NOMO-1 (cell line): Measurements from ENCODE around the gene KRT82.
A peak's percentile ranks its signal among the peaks of the same experiment; 100 is the strongest.

ENCODE experiments used
- DNase-seq, 2 experiments: peaks; one replicate each; lab custom pipeline; 2025; ENCODE audit not compliant: unreplicated experiment in 2 of 2; lab: John Stamatoyannopoulos, UW

KRT82 gene

DNA sequence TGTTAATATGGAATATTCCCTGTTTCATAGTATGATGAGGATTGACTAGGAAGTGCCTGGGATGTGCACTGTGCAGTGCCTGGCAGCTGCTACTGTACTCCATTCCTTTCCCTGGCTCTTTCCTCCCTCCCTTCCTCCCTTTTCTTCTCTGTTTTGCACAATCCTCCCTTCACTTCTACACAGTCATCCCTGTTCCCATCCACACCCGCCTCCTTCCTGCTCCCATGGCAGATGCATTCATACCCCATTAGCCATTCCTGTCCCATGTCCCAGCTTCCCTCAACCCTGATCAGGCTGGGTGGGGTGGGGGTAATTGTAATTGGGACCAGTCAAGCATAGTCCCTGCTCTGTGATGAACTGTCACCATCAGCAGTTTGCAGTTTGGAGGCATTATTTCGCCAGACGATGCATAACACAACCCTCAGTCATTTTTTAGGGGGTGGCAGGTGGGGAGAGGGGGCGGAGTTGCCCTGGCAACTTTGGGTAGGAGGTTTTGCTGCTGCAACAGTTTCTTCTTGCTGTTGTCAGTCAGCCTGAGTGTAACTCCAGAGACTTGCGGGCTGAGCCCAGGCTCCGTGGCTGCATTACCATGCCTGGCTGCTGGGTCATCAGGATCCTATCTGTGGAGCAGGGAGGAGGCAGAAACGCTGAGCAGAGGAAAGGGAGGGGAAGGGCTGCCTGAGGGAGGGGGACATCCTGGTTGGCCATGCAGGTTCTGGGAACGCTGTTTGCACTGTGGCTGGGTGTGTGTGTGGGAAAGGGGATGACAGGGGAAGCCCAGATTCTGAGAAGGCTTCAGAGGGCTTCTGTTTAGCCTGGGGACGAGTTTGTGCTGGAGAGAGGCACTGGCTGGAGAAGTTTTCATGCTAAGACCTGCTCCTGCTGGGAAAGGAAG lies 16.6 kb downstream of the KRT82 start:
- DNase-seq = no peak

DNA sequence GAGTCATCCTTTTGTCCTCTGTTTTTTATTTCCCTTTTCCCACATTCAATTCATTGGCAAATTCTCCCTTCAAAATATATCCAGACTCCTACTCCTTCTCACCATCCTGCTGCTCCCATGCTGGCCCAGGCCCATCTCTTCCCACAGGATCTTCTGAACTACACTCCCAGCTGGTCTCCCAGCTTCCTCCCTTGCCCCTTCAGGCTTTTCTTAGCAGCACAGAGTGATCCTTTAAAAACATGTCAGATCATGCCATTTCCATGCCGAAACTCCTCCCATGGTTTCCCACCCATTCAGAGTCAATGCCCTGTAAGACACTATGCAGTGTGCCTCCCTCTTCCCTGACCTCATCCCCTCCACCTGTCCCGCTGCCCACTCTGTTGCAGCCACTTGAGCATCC lies 18.3 kb downstream of the KRT82 start:
- DNase-seq = no peak

DNA sequence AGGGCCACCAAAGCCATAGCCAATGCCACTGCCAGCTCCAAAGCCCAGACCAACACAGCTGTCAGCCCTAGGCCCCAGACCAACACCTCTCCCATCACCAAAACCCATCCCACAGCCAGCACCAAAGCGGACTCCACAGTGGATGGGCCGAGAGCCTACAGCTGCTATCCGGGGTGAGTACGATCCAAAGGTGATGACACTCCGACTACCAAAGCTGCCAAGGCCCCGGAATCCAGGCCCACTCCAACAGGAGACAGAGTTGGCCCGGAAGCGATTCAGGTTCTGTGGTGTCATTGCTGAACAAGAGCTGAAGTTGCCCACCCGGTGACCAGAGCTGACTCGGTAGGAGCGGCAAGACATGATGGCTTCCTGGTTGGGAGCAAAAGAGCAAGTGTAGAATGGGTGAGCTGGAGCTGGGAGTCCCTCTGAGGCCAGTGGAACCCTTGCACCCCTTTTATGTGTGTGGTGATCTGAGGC lies 20.9 kb downstream of the KRT82 start, which contains the start of gene KRT84:
Gene KRT84, minus strand, starts transcription at position 427 of the 477 bp plus-strand sequence. Its CDS starts 67 bp downstream, at position 360.
- no peak for DNase-seq

DNA sequence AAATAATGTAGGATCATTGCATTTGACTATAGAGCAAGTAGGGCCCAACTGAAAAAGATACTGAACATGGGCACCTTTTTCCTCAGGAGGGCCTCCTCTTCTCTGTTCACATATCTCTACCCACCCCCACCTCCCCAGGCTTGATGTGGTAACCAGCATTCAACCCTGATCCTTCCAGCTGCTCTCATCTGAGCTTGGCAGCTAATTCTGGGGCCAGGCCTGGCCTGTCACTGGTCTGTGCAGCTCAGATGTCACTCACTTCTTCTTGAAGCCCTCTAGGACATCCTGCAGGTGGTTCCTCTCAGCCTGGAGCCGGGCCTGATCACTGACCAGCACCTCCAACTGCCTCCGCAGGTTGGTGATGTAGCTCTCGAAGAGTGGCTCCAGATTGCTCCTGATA lies 22.8 kb downstream of the KRT82 start:
- DNase-seq = no peak

DNA sequence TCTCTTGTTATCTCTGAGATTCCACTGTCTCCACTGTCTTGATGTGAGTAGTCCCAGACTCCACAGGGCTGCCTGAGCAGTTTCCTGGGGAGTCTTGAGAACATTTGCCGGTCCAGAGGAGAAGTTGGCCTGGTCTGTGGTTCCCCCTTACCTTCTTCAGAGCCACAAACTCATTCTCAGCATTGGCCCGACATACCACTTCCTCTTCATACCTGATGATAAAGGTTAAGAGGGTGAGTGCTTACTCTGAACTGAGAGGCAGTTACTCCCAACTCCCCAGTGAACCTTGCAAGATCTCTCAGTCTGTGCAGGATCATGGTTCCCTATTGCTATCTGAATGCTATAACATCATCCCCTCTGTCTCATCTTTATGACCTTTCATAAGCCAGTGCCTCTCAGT lies 23.3 kb downstream of the KRT82 start:
- DNase-seq = no peak

DNA sequence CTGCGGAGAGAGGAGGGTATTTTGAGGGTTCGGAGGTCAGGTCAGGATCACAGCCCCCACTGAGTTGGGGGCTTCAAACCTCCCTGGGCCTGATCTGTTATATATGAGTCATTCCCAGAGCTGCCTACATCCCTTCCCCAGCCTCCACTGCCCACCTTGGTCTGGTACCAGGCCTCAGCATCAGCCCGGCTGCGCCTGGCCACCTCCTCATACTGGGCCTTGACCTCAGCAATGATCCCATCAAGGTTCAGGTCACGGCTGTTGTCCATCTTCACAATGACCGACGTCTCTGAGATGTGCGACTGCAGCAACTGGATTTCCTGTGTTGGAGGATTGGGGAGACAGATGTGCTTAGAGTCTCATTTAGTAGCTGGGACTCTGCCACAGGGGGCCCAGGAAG lies 24.9 kb downstream of the KRT82 start:
- DNase-seq = no peak

DNA sequence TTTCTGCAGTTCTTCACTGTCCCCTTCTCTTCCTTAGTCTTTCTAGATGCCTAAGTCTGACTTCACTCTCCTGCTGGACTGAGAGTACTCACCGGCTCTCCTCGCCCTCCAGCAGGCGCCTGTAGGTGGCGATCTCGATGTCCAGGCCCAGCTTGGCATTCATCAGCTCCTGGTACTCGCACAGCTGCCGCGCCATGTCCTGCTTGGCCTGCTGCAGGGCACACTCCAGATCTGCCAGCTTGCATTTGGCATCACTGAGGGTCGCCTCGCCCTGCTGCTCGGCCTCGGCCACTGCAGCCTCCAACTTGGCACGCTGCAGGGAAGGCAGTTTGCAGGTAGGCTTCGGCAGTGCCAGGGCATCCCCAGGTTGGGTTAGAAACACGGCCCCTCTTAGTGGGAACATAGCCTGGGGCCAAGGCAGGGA lies 25.9 kb downstream of the KRT82 start:
- no peak for DNase-seq

DNA sequence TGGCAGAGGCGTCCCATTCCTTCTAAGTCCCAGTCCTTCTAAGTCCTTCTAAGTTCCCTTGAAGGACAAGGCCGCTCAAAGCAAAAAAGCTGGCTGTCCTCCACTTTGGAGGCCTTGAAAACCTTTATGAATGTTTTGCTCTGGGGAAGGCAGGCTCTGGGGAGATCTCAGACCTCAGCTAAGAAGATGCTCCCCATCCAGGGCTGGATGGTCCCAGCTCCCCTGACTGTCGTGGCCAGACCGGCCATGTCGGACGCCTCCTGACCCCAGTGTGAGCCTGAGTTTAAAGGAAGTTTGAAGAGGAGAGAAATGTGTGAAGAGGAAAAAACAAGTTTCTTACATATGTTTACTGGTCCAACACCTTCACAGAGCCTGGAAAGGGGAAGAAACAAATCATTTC lies 26.6 kb downstream of the KRT82 start:
- DNase-seq = no peak

DNA sequence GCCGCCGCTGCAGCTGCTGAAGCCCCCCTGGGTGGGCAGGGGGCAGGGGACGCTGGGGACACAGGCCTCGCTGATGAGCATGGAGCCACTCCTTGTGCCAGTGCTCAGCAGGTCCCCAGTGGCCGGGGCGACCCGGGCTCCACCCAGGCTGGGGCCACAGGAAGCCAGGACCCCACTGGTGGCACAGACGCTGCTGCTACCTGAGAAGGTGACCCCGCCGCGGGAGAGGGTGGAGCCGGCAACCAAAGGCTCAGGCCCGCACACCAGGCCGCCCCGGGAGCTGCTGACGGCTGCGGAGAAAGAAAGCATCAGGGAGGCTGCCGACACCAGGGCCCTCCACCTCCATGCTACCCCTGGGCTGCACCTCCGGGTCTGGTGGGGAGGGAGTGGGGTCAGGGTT lies 28.0 kb downstream of the KRT82 start:
- DNase-seq = no peak

DNA sequence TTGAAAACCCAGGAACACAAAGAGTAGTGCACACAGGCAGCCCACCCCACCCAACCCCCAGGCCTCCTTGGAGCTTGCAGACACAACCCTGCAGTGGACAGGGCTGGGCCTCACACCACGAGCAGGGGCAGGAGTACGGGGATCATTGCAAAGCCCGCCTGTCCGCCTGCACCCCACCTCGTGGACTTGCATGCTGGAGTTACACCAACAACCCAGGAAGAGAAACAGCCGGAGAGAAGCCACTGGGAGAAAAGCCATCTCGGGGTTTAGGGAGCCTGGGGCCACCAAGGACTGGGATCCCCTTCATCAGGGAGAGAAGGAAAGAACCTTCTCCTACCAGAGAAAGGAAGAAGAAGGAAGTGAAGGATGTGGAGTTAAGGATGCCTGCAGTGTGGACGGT lies 28.9 kb downstream of the KRT82 start:
- no peak for DNase-seq

DNA sequence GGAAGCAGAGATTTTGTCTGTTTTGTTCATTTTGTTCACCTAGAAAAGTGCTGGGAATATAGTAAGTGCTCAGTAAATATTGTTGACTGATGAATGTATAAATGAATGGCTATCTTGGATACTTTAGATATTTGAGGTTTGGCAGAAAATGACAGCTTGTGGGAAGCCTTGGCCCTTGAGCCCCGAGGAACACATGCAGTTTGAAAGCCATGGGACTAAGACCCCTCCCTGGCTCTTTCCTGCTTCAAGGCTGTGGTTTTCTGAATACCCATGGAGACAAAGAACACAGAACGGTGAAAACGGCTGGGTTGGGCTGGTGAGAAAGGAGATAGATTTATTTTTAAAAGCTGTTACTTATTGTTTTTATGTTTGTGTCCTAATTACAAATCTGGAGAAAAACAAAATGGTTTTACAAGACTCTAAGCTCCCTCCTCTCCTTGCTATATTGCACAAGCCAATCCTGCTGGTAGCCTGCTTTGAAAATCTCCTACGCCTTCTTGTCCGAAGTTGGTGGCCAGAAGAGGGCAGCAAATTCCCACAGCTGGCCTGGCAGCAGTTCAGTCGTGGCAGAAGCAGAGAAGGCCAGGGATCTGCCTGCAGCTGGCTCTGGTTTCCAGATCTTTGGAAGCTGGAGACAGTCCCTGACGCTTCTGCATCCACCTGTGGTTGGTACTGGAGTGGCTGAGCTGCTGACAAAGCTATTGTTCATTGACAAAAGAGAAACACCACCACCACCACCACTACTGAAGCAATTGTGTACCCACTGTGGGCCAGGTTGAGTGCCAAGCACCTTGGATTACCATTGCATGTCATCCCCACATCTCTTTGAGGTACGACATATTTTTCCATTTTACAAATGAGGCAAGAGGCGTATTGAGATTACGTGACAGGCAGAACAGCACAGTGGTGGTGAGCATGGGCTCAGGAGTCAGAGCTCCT lies 33.6 kb downstream of the KRT82 start:
- peak; percentile 56 to 66 for DNase-seq

DNA sequence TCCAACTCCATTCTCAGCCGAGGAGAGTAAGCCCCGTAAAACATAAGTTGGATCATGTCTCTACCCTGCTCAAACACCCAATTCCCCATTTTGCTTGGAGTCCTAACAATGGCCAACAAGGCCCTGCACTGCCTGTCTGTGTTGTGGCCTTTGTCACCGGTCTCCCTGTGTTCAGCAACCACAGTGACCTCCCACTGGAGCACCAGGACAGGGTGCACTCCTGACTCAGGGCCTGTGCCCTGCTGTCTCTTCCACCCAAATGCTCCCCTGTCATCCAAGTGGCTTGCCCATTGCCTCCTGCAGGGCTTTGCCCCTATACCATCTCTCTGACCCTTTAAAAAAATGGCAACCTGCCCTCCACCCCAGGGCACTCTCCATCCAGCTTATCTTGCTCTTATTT lies 34.4 kb downstream of the KRT82 start:
- no peak for DNase-seq

DNA sequence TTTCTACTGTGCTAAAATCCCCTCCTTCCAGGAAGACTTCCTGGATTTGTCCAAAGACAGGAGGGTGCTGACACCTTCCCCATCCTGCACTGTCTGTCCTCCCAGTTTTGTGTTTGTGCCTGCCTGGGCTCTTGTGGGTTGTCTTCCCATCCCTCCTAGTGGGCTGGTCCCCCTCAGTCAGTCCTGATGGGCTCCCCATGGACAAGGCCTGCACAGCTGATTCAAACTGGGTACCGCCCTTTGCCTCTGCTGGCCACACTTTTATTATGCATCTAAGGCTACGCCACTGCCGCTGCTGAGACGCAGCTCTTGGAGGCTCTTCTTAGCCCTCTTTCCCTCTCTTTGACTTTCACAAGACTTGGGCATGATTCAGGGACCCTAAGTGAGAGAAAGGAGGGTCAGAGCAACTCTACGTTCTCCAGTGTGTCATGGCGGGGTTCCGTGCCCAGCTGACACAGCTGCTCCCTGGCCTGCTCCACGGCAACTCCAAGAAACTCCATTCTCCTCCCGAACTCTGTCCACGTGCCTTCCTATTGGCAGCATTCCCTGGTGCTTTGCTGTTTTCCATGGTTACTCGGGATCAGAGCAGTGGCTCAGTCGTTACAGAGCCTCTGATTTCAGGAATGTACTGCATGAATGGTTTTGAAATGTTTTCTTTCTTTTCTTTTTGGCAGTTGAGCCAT lies 35.1 kb downstream of the KRT82 start:
- DNase-seq = no peak

DNA sequence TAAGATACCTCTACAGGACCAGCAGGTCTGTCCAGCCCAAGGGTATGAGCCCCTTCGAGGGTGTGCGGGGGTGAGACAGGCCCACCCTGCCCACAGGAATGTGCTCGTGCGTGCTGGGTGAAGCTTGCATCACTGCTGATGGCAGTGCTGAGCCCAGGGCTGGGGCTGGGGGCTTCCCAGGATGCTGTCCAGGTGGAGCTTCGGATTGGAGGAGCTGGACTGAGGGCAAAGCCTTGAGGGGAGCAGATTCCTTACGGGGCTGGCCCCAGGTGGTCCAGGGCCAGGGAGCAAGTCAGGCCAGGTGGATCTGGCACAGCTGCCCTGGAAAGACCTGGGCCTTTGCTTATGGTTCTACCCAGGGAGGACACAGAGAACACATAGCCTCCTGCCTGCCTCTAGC lies 36.3 kb downstream of the KRT82 start:
- DNase-seq = no peak

DNA sequence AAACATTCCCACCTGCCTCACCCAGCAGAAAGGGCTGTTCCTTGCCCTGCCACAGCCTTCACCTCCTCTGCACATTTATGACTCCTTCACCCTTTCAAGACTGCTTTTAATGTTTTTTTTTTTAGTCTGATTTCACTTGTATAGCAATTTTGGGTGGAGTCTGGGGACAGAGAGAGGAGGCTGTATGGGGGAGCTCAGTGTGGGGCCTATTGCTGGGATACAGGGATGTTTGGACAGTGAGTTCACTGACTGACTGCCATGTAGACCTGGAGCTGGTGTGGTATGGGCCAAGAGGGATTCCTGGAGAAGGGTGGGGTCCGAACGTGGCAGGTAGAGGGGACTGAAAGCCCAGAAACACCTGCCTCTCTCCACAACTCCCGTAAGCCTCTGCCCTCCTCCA lies 36.9 kb downstream of the KRT82 start:
- DNase-seq = no peak

DNA sequence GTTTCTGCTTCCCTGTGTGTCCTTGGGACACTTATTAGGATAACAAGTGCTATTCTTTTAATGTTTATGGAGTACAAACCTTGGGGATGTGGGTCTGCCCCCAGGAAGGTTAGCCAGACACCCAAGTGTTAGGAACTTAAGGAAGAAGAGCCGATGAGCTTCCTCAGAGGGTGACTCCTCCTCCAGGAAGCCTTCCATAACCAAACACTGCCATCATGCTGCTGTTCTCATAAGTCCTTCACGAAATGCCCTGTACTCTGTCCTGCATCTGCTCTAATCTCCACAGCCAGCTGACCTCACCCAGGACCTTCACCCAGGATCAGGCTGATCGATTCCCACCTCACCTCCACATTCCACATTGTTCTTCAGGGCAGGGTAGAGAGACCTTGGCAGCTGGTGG lies 37.6 kb downstream of the KRT82 start:
- DNase-seq = no peak

DNA sequence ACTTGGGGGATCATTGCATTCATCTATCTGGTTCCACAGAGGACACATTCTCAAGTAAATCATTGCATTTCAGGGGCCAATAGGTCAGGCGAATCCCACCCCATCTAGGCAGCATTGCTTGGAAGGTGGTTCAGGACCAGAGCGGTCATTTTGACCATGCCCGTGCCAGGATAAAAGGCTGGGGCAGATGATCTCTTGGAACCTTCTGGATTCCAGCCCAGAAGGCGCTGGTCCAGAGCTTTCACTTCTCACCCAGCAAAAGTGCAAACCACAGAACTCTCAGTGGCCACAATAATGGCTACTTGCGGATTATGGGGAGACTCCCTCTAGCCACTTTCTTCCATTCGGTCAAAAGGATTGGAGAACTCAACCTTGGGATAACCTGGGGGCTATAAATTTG lies 38.3 kb downstream of the KRT82 start:
- DNase-seq = no peak

DNA sequence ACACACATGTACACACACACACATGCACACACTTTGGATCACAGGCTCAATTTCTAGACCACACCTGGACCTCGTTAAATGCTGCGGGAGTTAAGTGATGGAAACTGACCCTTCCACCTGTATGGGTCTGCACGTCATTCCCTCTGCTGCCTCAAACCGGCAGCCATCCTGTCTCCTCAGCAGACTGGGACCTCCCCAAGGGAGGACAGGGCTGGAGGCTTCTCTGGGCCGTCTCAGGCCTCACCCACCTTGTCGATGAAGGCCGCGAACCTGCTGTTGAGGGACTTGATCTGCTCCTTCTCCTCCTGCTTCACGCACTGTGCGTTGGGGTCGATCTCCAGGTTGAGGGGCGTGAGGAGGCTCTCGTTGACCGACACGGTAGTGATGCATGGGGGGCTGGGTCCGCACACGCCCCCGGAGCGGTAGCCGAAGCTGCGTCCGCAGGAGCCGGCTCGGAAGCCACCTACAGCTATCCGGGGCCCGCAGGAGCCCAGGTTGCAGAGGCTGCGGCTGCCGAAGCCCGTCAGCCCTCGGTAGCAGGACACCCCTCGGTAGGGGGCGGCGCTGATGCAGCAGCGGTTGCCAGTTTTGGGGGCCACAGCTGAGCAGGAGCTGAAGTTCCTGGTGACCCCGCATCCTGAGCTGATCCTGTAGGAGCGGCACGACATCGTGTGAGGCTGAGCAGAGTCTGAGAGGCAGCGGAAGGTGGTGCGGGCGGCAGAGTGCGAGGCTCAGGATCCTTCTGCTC lies 39.2 kb downstream of the KRT82 start, which contains the start of gene KRT85:
Gene KRT85, minus strand, starts transcription at position 744 of the 748 bp plus-strand sequence. Its CDS starts 76 bp downstream, at position 668.
- no peak for DNase-seq

DNA sequence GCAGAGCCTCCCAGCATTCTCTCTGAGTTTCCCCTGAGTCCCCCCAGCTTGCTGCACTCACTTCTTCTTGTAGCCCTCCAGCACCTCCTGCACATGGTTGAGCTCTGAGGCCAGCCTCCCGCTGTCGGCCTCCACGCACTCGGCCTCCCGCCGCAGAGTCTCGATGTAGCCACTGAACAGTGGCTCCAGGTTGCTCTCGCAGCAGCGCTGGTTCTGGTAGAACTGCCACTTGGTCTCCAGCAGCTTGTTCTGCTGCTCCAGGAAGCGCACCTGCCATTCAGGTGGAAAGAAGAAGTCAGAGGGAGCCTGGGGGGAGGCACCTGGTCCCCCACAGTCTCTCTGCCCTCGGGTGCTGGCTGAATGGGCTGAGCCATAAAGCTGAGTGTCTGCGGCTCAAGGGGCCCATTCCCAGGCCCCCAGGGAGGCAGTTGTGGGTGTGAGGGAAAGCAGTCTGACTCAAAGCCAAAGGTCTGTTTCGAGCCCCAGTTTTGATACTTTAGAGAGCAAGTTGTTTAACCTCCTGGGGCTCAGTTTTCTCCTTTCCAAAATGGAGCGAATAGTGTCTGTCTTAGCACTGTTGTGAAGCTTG lies 41.1 kb downstream of the KRT82 start:
- DNase-seq = no peak

DNA sequence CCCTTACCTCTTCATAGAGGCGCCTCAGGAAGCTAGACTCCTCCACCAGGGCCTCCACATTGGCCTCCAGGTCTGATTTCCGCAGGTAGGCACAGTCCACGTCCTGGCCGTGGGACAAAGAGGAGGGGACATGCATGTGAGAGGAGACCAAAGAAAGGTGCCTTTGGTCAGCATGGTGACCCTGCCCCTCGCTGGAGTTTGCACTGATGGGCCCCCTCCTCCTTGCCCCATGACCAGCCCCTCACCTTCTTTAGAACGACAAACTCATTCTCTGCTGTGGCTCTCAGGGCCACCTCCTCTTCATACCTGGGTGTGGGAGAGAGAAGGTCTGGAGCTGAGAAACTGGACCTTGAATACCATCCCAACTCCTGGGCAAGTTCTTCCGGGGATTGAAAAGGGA lies 42.1 kb downstream of the KRT82 start:
- DNase-seq = no peak
